A549 treated with AZD9567 at 1 μM for 4 hours (cell line): ENCODE results near the gene IGFL2. TPM values are rescaled to one million over a fixed set of nuclear protein-coding genes. Genes with fewer than 3 reads are reported as not detected.

Experiments
- total RNA-seq: library from RNA; stranded (reverse); fragments of 200-300 nt; extraction: Qiagen RNA extraction; gene quantifications from 5 replicates; pipeline ENCODE4 v1.2.3, GENCODE V29; 2022; ENCODE audit not compliant: insufficient read depth

IGFL2 gene
- 0.57 to 1.4 TPM (median 0.75 TPM) in 4 of 5 replicates, not detected in the other for total RNA-seq

GRCh38 chr19:46147791-46148288 is at the start of gene IGFL2:
Gene IGFL2, plus strand, starts transcription at chr19:46148238. Its CDS starts 41 bp downstream, at chr19:46148279.

GRCh38 chr19:46124638-46125115 is 23.4 kb upstream of the IGFL2 start, which contains the start of gene IGFL3:
Gene IGFL3, minus strand, starts transcription at chr19:46124688. Its CDS starts 39 bp downstream, at chr19:46124649.

Other genes starting within 250 kb of the IGFL2 start
- gene MYPOP, start 245.6 kb upstream of the IGFL2 start, total RNA-seq: 6.8 to 9.6 TPM (median 8.7 TPM) in 5 replicates
- not detected in 5 replicates for gene NANOS2, start 233.5 kb upstream of the IGFL2 start, total RNA-seq
- 0.30 to 0.46 TPM (median 0.38 TPM) in 4 of 5 replicates, not detected in the other for gene NOVA2, start 174.4 kb upstream of the IGFL2 start, total RNA-seq
- 5.1 to 5.8 TPM (median 5.5 TPM) in 4 of 5 replicates, not detected in the other for gene CCDC61, start 152.8 kb upstream of the IGFL2 start, total RNA-seq
- gene PGLYRP1, start 125.2 kb upstream of the IGFL2 start, total RNA-seq: not detected in 5 replicates
- 0.17 to 0.47 TPM (median 0.37 TPM) in 4 of 5 replicates, not detected in the other for gene IGFL4, start 107.2 kb upstream of the IGFL2 start, total RNA-seq
- gene IGFL3, start 23.6 kb upstream of the IGFL2 start, total RNA-seq: 0.14 to 0.37 TPM in 2 of 5 replicates, not detected in the others
- 1.2 to 2.0 TPM (median 1.6 TPM) in 4 of 5 replicates, not detected in the other for gene IGFL1, start 81.5 kb downstream of the IGFL2 start, total RNA-seq
- 0.02 to 0.05 TPM (median 0.03 TPM) in 3 of 5 replicates, not detected in the others for gene HIF3A, start 148.8 kb downstream of the IGFL2 start, total RNA-seq
- gene PPP5C, start 198.8 kb downstream of the IGFL2 start, total RNA-seq: 74.4 to 85.4 TPM (median 80.8 TPM) in 5 replicates